Body of pancreas (tissue), 4 donors: ENCODE data around the gene INAFM2. TPM values are rescaled to one million over a fixed set of nuclear protein-coding genes. Genes with fewer than 3 reads are reported as not detected.

Experiments
- ATAC-seq: fragments of 150-250 bp; one replicate; pipeline ENCODE4 v1.9.1; 2016
- DNase-seq, 4 donors: peaks; one replicate each; pipeline ENCODE4 v3.0.0-alpha.2; 2019
- H3K27ac ChIP-seq, 4 donors: fragments of 200-600 bp; sonication (generic); 1 replicate in 3 of 4; 2 replicates in 1 of 4; pipeline versions ENCODE4 v1.5.1 to v1.6.1; 2016 to 2019; ENCODE audit warnings: mild to moderate bottlenecking in 1 of 4, mixed read lengths in 1 of 4, moderate library complexity in 1 of 4
- H3K27me3 ChIP-seq, 2 donors: fragments of 200-600 bp; sonication (generic); one replicate each; pipeline ENCODE4 v1.6.0; 2016; ENCODE audit warnings: mild to moderate bottlenecking in 1 of 2
- H3K36me3 ChIP-seq, 2 donors: fragments of 200-600 bp; sonication (generic); replicated peaks in 1 of 2; 2 replicates each; pipeline ENCODE4 v1.5.1; 2016; ENCODE audit warnings: low read depth in 2 of 2; ENCODE audit not compliant: insufficient read depth in 1 of 2
- H3K4me1 ChIP-seq: fragments of 200-600 bp; sonication (generic); one replicate; pipeline ENCODE4 v1.6.0; 2016
- H3K4me3 ChIP-seq, 2 donors: fragments of 200-600 bp; sonication (generic); 1 replicate in 1 of 2; 2 replicates in 1 of 2; pipeline ENCODE4 v1.5.1; 2016 to 2019
- H3K9me3 ChIP-seq, 3 donors: fragments of 200-600 bp; sonication (generic); 1 replicate in 2 of 3; 2 replicates in 1 of 3; pipeline ENCODE4 v1.5.1; 2016
- POLR2A ChIP-seq, 3 donors: fragments of 450-650 bp; IDR thresholded peaks; one replicate each; pipeline ENCODE4 v1.6.1; 2016; ENCODE audit warnings: antibody characterized with exemption in 3 of 3, mild to moderate bottlenecking in 2 of 3
- WGBS, 2 donors: methylation state at CpG; one replicate each; pipeline ENCODE4 v1.1.5; 2017; 5-methylcytosine and 5-hydroxymethylcytosine counted together
- intact Hi-C: fragments of 100-400 bp; cut with DNase I; formaldehyde crosslinking; loops from one replicate; pipeline ENCODE4 v1.15.1; 2023
- total RNA-seq, 2 donors: library from RNA; depleted of rRNA; stranded (reverse); fragments of >200 nt; gene quantifications; one replicate each; pipeline ENCODE4 v1.1.0, GENCODE V29; 2016
- TF ChIP-seq, protein P1 (sequence below), 7 experiments: fragments of 450-650 bp in 4 of 7; fragments of 200-600 bp in 3 of 7; sonication (generic) in 3 of 7; IDR thresholded peaks; one replicate each; pipeline ENCODE4 v1.5.1; 2016 to 2019; ENCODE audit warnings: antibody characterized with exemption in 7 of 7

INAFM2 gene
- total RNA-seq, 2 donors from 2014 or later, result 8.8 to 22.4 TPM

DNA sequence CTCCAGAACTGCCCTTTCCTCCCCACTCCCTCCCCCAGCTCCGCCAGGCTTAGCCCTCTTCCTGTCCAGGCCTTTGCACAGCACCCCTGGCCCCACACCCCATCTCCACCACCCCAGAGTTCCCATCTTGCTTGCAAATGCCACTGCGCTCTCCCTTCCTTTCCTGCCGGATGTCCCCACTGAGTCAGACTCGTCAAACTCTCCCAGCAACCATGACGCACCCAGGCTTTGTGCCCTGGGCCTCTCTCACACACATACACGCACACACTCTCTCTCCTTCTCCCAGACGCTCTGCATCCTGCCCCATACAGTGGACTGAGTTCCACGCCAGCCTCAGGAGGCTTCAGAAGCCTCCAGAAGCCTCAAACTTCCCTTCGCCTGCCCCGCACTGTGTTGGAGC lies 20.0 kb downstream of the INAFM2 start:
- no peaks in the 10 kb centered on the region for H3K27me3 ChIP-seq
- H3K27ac ChIP-seq, result peak overlapping the region in 1 of 4 donors; percentile 39
- DNase-seq (no peak), ATAC-seq (no peak)
- no peak for TF ChIP-seq POLR2A (IDR thresholded peaks at IDR 0.05)
- TF ChIP-seq, protein P1, sequence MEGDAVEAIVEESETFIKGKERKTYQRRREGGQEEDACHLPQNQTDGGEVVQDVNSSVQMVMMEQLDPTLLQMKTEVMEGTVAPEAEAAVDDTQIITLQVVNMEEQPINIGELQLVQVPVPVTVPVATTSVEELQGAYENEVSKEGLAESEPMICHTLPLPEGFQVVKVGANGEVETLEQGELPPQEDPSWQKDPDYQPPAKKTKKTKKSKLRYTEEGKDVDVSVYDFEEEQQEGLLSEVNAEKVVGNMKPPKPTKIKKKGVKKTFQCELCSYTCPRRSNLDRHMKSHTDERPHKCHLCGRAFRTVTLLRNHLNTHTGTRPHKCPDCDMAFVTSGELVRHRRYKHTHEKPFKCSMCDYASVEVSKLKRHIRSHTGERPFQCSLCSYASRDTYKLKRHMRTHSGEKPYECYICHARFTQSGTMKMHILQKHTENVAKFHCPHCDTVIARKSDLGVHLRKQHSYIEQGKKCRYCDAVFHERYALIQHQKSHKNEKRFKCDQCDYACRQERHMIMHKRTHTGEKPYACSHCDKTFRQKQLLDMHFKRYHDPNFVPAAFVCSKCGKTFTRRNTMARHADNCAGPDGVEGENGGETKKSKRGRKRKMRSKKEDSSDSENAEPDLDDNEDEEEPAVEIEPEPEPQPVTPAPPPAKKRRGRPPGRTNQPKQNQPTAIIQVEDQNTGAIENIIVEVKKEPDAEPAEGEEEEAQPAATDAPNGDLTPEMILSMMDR (IDR thresholded peaks at IDR 0.05), result no peak
- H3K9me3 ChIP-seq, result no peaks in the 10 kb centered on the region
- H3K4me3 ChIP-seq, result no peak overlapping the region
- intact Hi-C loops, result no loop called here
- 74 to 84% methylated on average over 10 of the region's 10 CpGs for WGBS, 2 donors
- H3K36me3 ChIP-seq, result no peaks in the 10 kb centered on the region
- H3K4me1 ChIP-seq, result peaks cover 33% of the 10 kb centered on the region

DNA sequence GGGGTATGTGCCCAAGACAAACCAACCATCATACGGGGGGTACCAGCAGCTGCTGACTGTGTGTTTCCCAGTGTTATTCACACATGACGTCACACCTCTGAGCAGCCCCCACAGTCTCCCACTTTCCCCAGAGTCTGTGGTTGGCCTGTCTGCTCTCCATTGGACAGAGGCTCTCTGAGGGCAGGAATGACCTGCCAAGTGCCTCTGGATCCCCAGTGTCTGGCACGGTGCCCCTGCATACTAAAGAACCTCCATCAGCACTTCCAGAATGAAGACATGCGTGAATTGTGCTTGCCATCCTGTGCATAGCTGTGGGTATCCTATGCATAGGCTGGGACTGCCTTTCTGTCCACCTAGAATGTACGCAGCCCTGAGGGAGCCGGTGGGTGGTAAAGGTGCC lies 20.7 kb downstream of the INAFM2 start:
- peaks cover 28% of the 10 kb centered on the region for H3K4me1 ChIP-seq
- H3K9me3 ChIP-seq, result no peaks in the 10 kb centered on the region
- intact Hi-C loops, result no loop called here
- no peak overlapping the region for H3K4me3 ChIP-seq
- no peaks in the 10 kb centered on the region for H3K36me3 ChIP-seq
- no peak for DNase-seq
- H3K27ac ChIP-seq, result no peak overlapping the region
- no peak for TF ChIP-seq POLR2A (IDR thresholded peaks at IDR 0.05)
- TF ChIP-seq, protein P1 (IDR thresholded peaks at IDR 0.05), result no peak
- no peaks in the 10 kb centered on the region for H3K27me3 ChIP-seq
- WGBS, 2 donors, result 20 to 29% methylated on average over 6 of the region's 6 CpGs
- ATAC-seq, result no peak

DNA sequence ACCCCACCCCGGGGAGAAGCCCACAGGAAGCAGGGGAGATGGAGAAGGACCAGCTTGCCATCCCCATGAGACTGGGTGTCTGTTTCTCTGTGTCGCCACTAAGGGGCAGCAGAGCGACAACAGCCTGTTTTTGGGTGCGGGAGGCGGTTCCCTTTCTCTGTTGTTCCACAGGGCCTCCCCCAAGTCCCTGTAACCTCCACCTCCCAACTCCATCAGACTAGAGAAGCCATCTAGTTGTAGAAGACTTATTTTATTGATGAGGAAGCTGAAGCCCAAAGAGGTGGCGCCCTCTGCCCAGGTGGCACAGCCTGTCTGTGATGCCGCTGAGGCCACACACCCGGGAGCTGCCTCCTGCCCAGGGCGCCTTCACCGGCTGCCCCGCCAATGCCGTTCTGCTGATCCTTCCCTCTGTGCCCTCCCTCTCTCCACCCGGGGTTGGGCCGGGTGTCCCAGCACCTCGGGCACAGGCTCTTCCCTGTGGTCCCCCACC lies 21.2 kb downstream of the INAFM2 start:
- H3K4me1 ChIP-seq, result peaks cover 24% of the 10 kb centered on the region
- peak; percentile 66 to 73 (median 70) for DNase-seq
- intact Hi-C loops, result no loop called here
- H3K27me3 ChIP-seq, result no peaks in the 10 kb centered on the region
- H3K4me3 ChIP-seq, result no peak overlapping the region
- no peaks in the 10 kb centered on the region for H3K9me3 ChIP-seq
- ATAC-seq, result peak; percentile 31
- TF ChIP-seq, protein P1 (IDR thresholded peaks at IDR 0.05), result peak; percentile 70 to 81 (median 75)
- no peak for TF ChIP-seq POLR2A (IDR thresholded peaks at IDR 0.05)
- H3K27ac ChIP-seq, result no peak overlapping the region
- H3K36me3 ChIP-seq, result no peaks in the 10 kb centered on the region
- 18 to 25% methylated on average over 11 to 15 of the region's 15 CpGs for WGBS, 2 donors

DNA sequence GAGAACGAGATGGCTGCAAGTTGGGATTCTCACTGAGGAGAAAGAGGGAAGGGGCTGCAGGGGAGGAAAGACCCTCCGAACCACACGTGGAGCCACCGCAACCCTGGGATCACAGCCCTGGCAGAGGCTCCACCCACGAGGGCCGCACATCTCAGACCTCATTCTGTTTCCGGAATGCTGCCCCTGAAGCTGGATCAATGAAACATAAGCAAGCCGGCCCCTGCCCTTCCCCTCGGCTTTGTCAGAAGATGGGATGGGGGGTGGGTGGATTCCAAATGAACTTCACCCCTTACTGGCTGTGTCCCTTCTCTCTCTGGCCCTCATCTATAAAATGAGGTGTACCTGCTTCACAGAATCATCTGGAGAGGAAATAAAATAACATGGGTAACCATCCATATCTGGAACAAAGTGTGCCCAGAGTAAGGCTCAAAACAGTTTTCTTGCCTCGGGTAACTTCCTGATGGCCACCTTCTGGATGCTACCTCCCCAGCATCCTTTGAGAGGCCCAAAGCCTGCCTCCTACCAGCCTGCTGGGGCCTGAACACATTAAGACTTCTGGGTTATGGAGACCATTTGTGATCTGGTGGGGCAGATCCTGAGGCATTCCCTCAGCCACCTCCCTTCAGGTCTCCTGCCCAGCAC lies 21.9 kb downstream of the INAFM2 start:
- Histone ChIP-seq H3K4me1 (peaks cover 17% of the 10 kb centered on the region), H3K36me3 (no peaks in the 10 kb centered on the region), H3K9me3 (no peaks in the 10 kb centered on the region), H3K27ac (no peak overlapping the region), H3K4me3 (no peak overlapping the region), H3K27me3 (no peaks in the 10 kb centered on the region)
- ATAC-seq (no peak), DNase-seq (no peak)
- 56 to 65% methylated on average over 10 of the region's 10 CpGs for WGBS, 2 donors
- no peak for TF ChIP-seq POLR2A (IDR thresholded peaks at IDR 0.05)
- TF ChIP-seq, protein P1 (IDR thresholded peaks at IDR 0.05), result no peak
- intact Hi-C loops, result no loop called here
